ENCODE results near the gene SH3PXD2B. TPM values are rescaled to one million over a fixed set of nuclear protein-coding genes. Genes with fewer than 3 reads are reported as not detected.
"Not testable (repeated sequence)": the region's sequence is repeated elsewhere in the genome, so short reads cannot be mapped to it uniquely, and the experiment has no call there.

SH3PXD2B gene
- total RNA-seq, 6 experiments from 2014 or later, result 2.5 to 6.8 (median 5.2) TPM

GRCh38 chr5:172353846-172354245 lies 100.5 kb downstream of the SH3PXD2B start:
- H3K4me3 ChIP-seq, result no peak overlapping the region
- H3K9me3 ChIP-seq, result no peaks in the 10 kb centered on the region
- intact Hi-C loops (cut with DNase I), result no loop called here
- peaks cover 0 to 8% (median 4%) of the 10 kb centered on the region in 4 donors for H3K4me1 ChIP-seq
- no peaks in the 10 kb centered on the region for H3K27me3 ChIP-seq
- DNase-seq (peak in 1 of 3 donors; percentile 35), ATAC-seq (no peak)
- 80% methylated on average over 4 of the region's 10 CpGs for WGBS (ENCODE audit: insufficient coverage, low coverage, low lambda C conversion rate, missing lambda C conversion rate)
- H3K36me3 ChIP-seq, result no peaks in the 10 kb centered on the region
- TF ChIP-seq POLR2A (IDR thresholded peaks at IDR 0.05), result no peak
- no peak for TF ChIP-seq CTCF (IDR thresholded peaks at IDR 0.05)
- no peak overlapping the region for H3K27ac ChIP-seq

GRCh38 chr5:172353271-172353812 lies 101.0 kb downstream of the SH3PXD2B start:
- peaks cover 0 to 8% (median 4%) of the 10 kb centered on the region in 4 donors for H3K4me1 ChIP-seq
- H3K27ac ChIP-seq, result no peak overlapping the region
- no peaks in the 10 kb centered on the region for H3K9me3 ChIP-seq
- H3K4me3 ChIP-seq, result no peak overlapping the region
- no peak for ATAC-seq
- intact Hi-C loops (cut with DNase I), result no loop called here
- no peaks in the 10 kb centered on the region for H3K27me3 ChIP-seq
- no peaks in the 10 kb centered on the region for H3K36me3 ChIP-seq
- WGBS (ENCODE audit: insufficient coverage, low coverage, low lambda C conversion rate, missing lambda C conversion rate), result 83% methylated on average over 6 of the region's 8 CpGs
- DNase-seq, result peak in 1 of 3 donors; percentile 14
- TF ChIP-seq POLR2A (IDR thresholded peaks at IDR 0.05) (no peak), CTCF (IDR thresholded peaks at IDR 0.05) (no peak)

GRCh38 chr5:172352526-172352925 lies 101.8 kb downstream of the SH3PXD2B start:
- H3K4me3 ChIP-seq; H3K27ac ChIP-seq; H3K36me3 ChIP-seq; H3K9me3 ChIP-seq; ATAC-seq; H3K27me3 ChIP-seq; H3K4me1 ChIP-seq; intact Hi-C loops (cut with DNase I): not testable (repeated sequence)
- DNase-seq, result peak in 1 of 3 donors; percentile 7
- WGBS (ENCODE audit: insufficient coverage, low coverage, low lambda C conversion rate, missing lambda C conversion rate), result 89% methylated on average over 6 of the region's 7 CpGs

GRCh38 chr5:172351240-172351778 lies 103.0 kb downstream of the SH3PXD2B start:
- no peak overlapping the region for H3K4me3 ChIP-seq
- no peaks in the 10 kb centered on the region for H3K27me3 ChIP-seq
- ATAC-seq, result no peak
- DNase-seq, result peak in 1 of 3 donors; percentile 7
- H3K36me3 ChIP-seq, result no peaks in the 10 kb centered on the region
- WGBS (ENCODE audit: insufficient coverage, low coverage, low lambda C conversion rate, missing lambda C conversion rate), result 100% methylated on average over 2 of the region's 3 CpGs
- H3K9me3 ChIP-seq, result no peaks in the 10 kb centered on the region
- peaks cover 0 to 8% (median 4%) of the 10 kb centered on the region in 4 donors for H3K4me1 ChIP-seq
- TF ChIP-seq POLR2A (IDR thresholded peaks at IDR 0.05), result no peak
- intact Hi-C loops (cut with DNase I), result no loop called here
- H3K27ac ChIP-seq, result no peak overlapping the region

- peaks cover 0 to 8% (median 4%) of the 10 kb centered on the region in 4 donors for H3K4me1 ChIP-seq
- H3K9me3 ChIP-seq, result no peaks in the 10 kb centered on the region
- 78% methylated on average over 3 of the region's 26 CpGs for WGBS (ENCODE audit: insufficient coverage, low coverage, low lambda C conversion rate, missing lambda C conversion rate)
- H3K27me3 ChIP-seq, result no peaks in the 10 kb centered on the region
- intact Hi-C loops (cut with DNase I), result no loop called here
- no peaks in the 10 kb centered on the region for H3K36me3 ChIP-seq
- ATAC-seq, result no peak
- no peak for TF ChIP-seq POLR2A (IDR thresholded peaks at IDR 0.05)
- no peak for TF ChIP-seq CTCF (IDR thresholded peaks at IDR 0.05)
- peak in 1 of 3 donors; percentile 44 for DNase-seq
- H3K27ac ChIP-seq, result no peak overlapping the region
- no peak overlapping the region for H3K4me3 ChIP-seq
Observed at GRCh38 chr5:172350212-172351181, 103.8 kb downstream of the SH3PXD2B start.

- WGBS (ENCODE audit: insufficient coverage, low coverage, low lambda C conversion rate, missing lambda C conversion rate), result 78% methylated on average over 5 of the region's 5 CpGs
- ATAC-seq; H3K27ac ChIP-seq; H3K4me1 ChIP-seq; H3K36me3 ChIP-seq; H3K9me3 ChIP-seq; H3K4me3 ChIP-seq; H3K27me3 ChIP-seq; DNase-seq; intact Hi-C loops (cut with DNase I): not testable (repeated sequence)
Observed at GRCh38 chr5:172348733-172349132, 105.6 kb downstream of the SH3PXD2B start.

Measured in right lobe of liver (tissue), 6 donors.